OCI-LY3 (cell line): ENCODE data around the gene JAZF1.

ENCODE experiments used
- CTCF ChIP-seq: fragments of 200-600, 300-600 bp; sonication (generic); IDR thresholded peaks from 2 replicates; pipeline ENCODE4 v1.5.1; 2014; ENCODE audit warnings: antibody characterized with exemption, low read length, low read depth
- EZH2phosphoT487 ChIP-seq: fragments of 200-600 bp; shearing (Covaris generic); IDR thresholded peaks from 2 replicates; pipeline ENCODE4 v1.6.1; 2018; ENCODE audit warnings: antibody characterized with exemption, mixed run types, low read depth

GRCh38 chr7:28065721-28066285 lies 114.8 kb downstream of the JAZF1 start:
- no peak for TF ChIP-seq CTCF
- no peak for TF ChIP-seq EZH2phosphoT487
